K562 (cell line): ENCODE measurements around the gene CMSS1. TPM values are rescaled to one million over a fixed set of nuclear protein-coding genes. Genes with fewer than 3 reads are reported as not detected.

Source experiments
- ARID3A ChIP-seq: IDR thresholded peaks from 2 replicates; pipeline ENCODE4 v1.6.1; 2012; ENCODE audit warnings: low read depth, low read length, improper control_type of control experiment, borderline replicate concordance
- ATF7 ChIP-seq: fragments of 450-650 bp; IDR thresholded peaks from 2 replicates; pipeline ENCODE4 v1.7.1; 2014; ENCODE audit warnings: mild to moderate bottlenecking, moderate library complexity
- BRF1 ChIP-seq: IDR thresholded peaks from 3 replicates; pipeline ENCODE4 v1.6.1; 2011; ENCODE audit warnings: borderline replicate concordance, mild to moderate bottlenecking; ENCODE audit not compliant: insufficient read length; ENCODE audit errors: extremely low read depth
- CBFA2T2 ChIP-seq: fragments of 450-650 bp; conservative IDR thresholded peaks from 2 replicates; pipeline ENCODE4 v1.6.1; 2017; ENCODE audit warnings: mild to moderate bottlenecking
- CCNT2 ChIP-seq: IDR thresholded peaks from 2 replicates; pipeline ENCODE4 v1.6.1; 2011; ENCODE audit warnings: borderline replicate concordance, low read depth, mild to moderate bottlenecking, moderate library complexity, mixed read lengths, low read length; ENCODE audit not compliant: insufficient read length; ENCODE audit errors: extremely low read depth
- CHD1 ChIP-seq: fragments of 200-600 bp; sonication (generic); IDR thresholded peaks from one replicate; pipeline ENCODE4 v1.6.1; 2012; ENCODE audit warnings: mild to moderate bottlenecking, moderate library complexity, low read length, inconsistent platforms
- ETV1 ChIP-seq: fragments of 450-650 bp; conservative IDR thresholded peaks from 2 replicates; pipeline ENCODE4 v1.6.1; 2016; ENCODE audit warnings: missing genetic modification characterization, control low read depth, low read depth, missing compliant biosample characterization
- EWSR1 ChIP-seq: fragments of 450-650 bp; IDR thresholded peaks from 2 replicates; pipeline ENCODE4 v1.6.1; 2018; ENCODE audit warnings: borderline replicate concordance, mild to moderate bottlenecking, low read depth, moderate library complexity; ENCODE audit not compliant: partially characterized antibody
- HLTF ChIP-seq: fragments of 450-650 bp; IDR thresholded peaks from 2 replicates; pipeline ENCODE4 v1.6.1; 2016
- HMG20A ChIP-seq: fragments of 450-650 bp; formaldehyde crosslinking; conservative IDR thresholded peaks from 2 replicates; pipeline ENCODE4 v1.4.0; 2020; ENCODE audit warnings: mild to moderate bottlenecking, mixed read lengths
- JUN ChIP-seq, 2 experiments: sonication (generic) in 1 of 2; formaldehyde crosslinking in 1 of 2; IDR thresholded peaks; 2 replicates each; pipeline versions ENCODE4 v1.6.1 to v1.8.0; 2012 to 2022; ENCODE audit warnings: borderline replicate concordance in 2 of 2, mild to moderate bottlenecking in 2 of 2, improper control_type of control experiment in 1 of 2, low read depth in 1 of 2, low read length in 1 of 2, missing genetic modification reagents in 1 of 2
- MAFG ChIP-seq: fragments of 450-650 bp; conservative IDR thresholded peaks from 2 replicates; pipeline ENCODE4 v1.6.1; 2016; ENCODE audit warnings: missing genetic modification characterization, missing compliant biosample characterization
- MEF2A ChIP-seq: IDR thresholded peaks from 2 replicates; pipeline ENCODE4 v1.6.1; 2011; ENCODE audit warnings: low read depth, mild to moderate bottlenecking, low read length, moderate library complexity; ENCODE audit not compliant: control insufficient read depth
- MLLT1 ChIP-seq, 2 experiments: fragments of 450-650 bp; IDR thresholded peaks; 2 replicates each; pipeline ENCODE4 v1.6.1; 2016
- MXI1 ChIP-seq: IDR thresholded peaks from 2 replicates; pipeline ENCODE4 v1.6.1; 2011; ENCODE audit warnings: low read depth, mild to moderate bottlenecking, improper control_type of control experiment, low read length
- RHOXF2B ChIP-seq: fragments of 250-450 bp; sonication (Bioruptor Pico); conservative IDR thresholded peaks from 2 replicates; pipeline ENCODE4 v1.5.1; 2021
- SIX5 ChIP-seq, 2 experiments: IDR thresholded peaks; 2 replicates each; pipeline ENCODE4 v1.6.1; 2011; ENCODE audit warnings: low read length in 2 of 2, borderline replicate concordance in 1 of 2, low read depth in 1 of 2, mild to moderate bottlenecking in 1 of 2, moderate library complexity in 1 of 2; ENCODE audit not compliant: insufficient read depth in 1 of 2
- SRSF1 ChIP-seq: fragments of 200-400 bp; formaldehyde crosslinking; IDR thresholded peaks from 2 replicates; pipeline ENCODE4 v1.6.1; 2017; ENCODE audit warnings: mild to moderate bottlenecking, low read depth, low read length, moderate library complexity
- TCF7L2 ChIP-seq: fragments of 150-350 bp; IDR thresholded peaks from 2 replicates; pipeline ENCODE4 v1.6.1; 2016; ENCODE audit warnings: low read depth, mild to moderate bottlenecking, low read length, moderate library complexity
- TGIF2 ChIP-seq: sonication (generic); formaldehyde crosslinking; IDR thresholded peaks from 2 replicates; pipeline ENCODE4 v1.8.1; 2022; ENCODE audit warnings: mild to moderate bottlenecking, missing genetic modification reagents, moderate library complexity
- ZBTB43 ChIP-seq: sonication (generic); formaldehyde crosslinking; IDR thresholded peaks from 2 replicates; pipeline ENCODE4 v1.8.0; 2023; ENCODE audit warnings: mild to moderate bottlenecking, missing genetic modification reagents
- ZNF347 ChIP-seq: fragments of 450-650 bp; formaldehyde crosslinking; IDR thresholded peaks from 2 replicates; pipeline ENCODE4 v1.4.0; 2020; ENCODE audit warnings: low read depth, mild to moderate bottlenecking, moderate library complexity
- ZNF584 ChIP-seq: fragments of 200-800 bp; sonication (Bioruptor generic); IDR thresholded peaks from 2 replicates; pipeline ENCODE4 v1.6.1; 2016; ENCODE audit warnings: low read depth, mild to moderate bottlenecking, missing genetic modification characterization, missing compliant biosample characterization
- ZNF79 ChIP-seq: fragments of 250-450 bp; sonication (Bioruptor Pico); IDR thresholded peaks from 2 replicates; pipeline ENCODE4 v1.4.0; 2020; ENCODE audit warnings: low read depth, mild to moderate bottlenecking, moderate library complexity
- polyA plus RNA-seq, 8 experiments: library from polyadenylated mRNA; depleted of rRNA in 4 of 8; stranded (reverse) in 5 of 8; unstranded in 3 of 8; fragments of >200 nt; fragmentation: Nextera tagmentation in 2 of 8; fragmentation: Illumina TruSeq in 1 of 8; extraction: Ambion mirVana in 2 of 8; extraction: Trizol in 1 of 8; gene quantifications; 2 replicates each; pipeline versions ENCODE4 v1.2.1 to v1.2.3, GENCODE V29; 2011 to 2014; ENCODE audit warnings: inconsistent platforms in 1 of 8, missing spikeins in 1 of 8
- total RNA-seq, 7 experiments: library from RNA; depleted of rRNA in 6 of 7; stranded (reverse); fragments of >200 nt in 6 of 7; fragmentation: Illumina TruSeq in 2 of 7; extraction: Trizol in 2 of 7; gene quantifications; 2 replicates each; pipeline versions ENCODE4 v1.2.1 to v1.2.3, GENCODE V29; 2011 to 2021; ENCODE audit warnings: low replicate concordance in 1 of 7

The CMSS1 gene
- total and polyA plus RNA-seq, 9 of the 15 experiments (the other 6 are each of a cell fraction or from before 2014, with no cell fraction given): 46.9 to 109 (median 72.3) TPM

- TF ChIP-seq HLTF: no peak
- TF ChIP-seq ETV1 (tag): peak; percentile 97
- peak; percentile 99 for TF ChIP-seq ZNF79 (CRISPR knock-in tag)
- TF ChIP-seq JUN (IDR thresholded peaks at IDR 0.05; ENCODE audit: borderline replicate concordance, low read depth, low read length): no peak
- no peak for TF ChIP-seq JUN (CRISPR knock-in tag; IDR thresholded peaks at IDR 0.05; ENCODE audit: borderline replicate concordance)
- TF ChIP-seq CHD1: no peak
- TF ChIP-seq HMG20A (CRISPR knock-in tag): peak; percentile 95
- no peak for TF ChIP-seq CCNT2
- 0 out of 2 replicates have a peak, but pooled peaks have one; percentile 17 for TF ChIP-seq ARID3A
- 0 out of 4 replicates have a peak, but pooled peaks of 1 of the 2 experiments have one; percentile 7 for TF ChIP-seq SIX5 (IDR thresholded peaks at IDR 0.05; ENCODE audit: borderline replicate concordance in 1 of 2, insufficient read depth in 1 of 2, low read depth in 1 of 2, low read length in 2 of 2)
- TF ChIP-seq RHOXF2B: peak; percentile 99
- no peak for TF ChIP-seq TCF7L2
- no peak for TF ChIP-seq MEF2A
- no peak for TF ChIP-seq MLLT1 (IDR thresholded peaks at IDR 0.05)
- no peak for TF ChIP-seq SRSF1
- TF ChIP-seq TGIF2 (CRISPR knock-in tag): no peak
- no peak for TF ChIP-seq EWSR1
- TF ChIP-seq BRF1: no peak
- TF ChIP-seq ZBTB43 (CRISPR knock-in tag): no peak
- no peak for TF ChIP-seq CBFA2T2
- peak; percentile 81 for TF ChIP-seq ATF7
- peak; percentile 66 for TF ChIP-seq MAFG (tag)
- no peak for TF ChIP-seq MXI1
- peak; percentile 100 for TF ChIP-seq ZNF584 (CRISPR knock-in tag)
- peak; percentile 54; the same call in 1 of the 2 replicates for TF ChIP-seq ZNF347 (CRISPR knock-in tag)
Observed at GRCh38 chr3:99776516-99777209, 41.0 kb upstream of the CMSS1 start (continued).
